IPS-18c (cell line): ENCODE results near the gene NBPF4.
"Not testable (repeated sequence)": the region's sequence is repeated elsewhere in the genome, so short reads cannot be mapped to it uniquely, and the experiment has no call there.

ENCODE experiments used
- H3K4me3 ChIP-seq: 2 replicates; pipeline ENCODE4 v1.7.0; 2013; ENCODE audit warnings: low read depth, mild to moderate bottlenecking, low read length, moderate library complexity; ENCODE audit not compliant: insufficient read depth
- H3K9me3 ChIP-seq: one replicate; pipeline ENCODE4 v1.6.1; 2013; ENCODE audit warnings: mild to moderate bottlenecking, low read length, moderate library complexity; ENCODE audit not compliant: control insufficient read depth, insufficient read depth

Gene NBPF4

GRCh38 chr1:108243976-108244375 lies at the start of gene NBPF4:
NBPF4 (minus strand) TSS chr1:108244076; CDS start chr1:108243761, 315 bp downstream.
- not testable (repeated sequence) for H3K9me3 ChIP-seq, H3K4me3 ChIP-seq

GRCh38 chr1:108282528-108283257 lies 38.8 kb upstream of the NBPF4 start:
- H3K9me3 ChIP-seq, H3K4me3 ChIP-seq: not testable (repeated sequence)

GRCh38 chr1:108272485-108273327 lies 28.8 kb upstream of the NBPF4 start:
- H3K9me3 ChIP-seq, H3K4me3 ChIP-seq: not testable (repeated sequence)

GRCh38 chr1:108267097-108267496 lies 23.2 kb upstream of the NBPF4 start:
- not testable (repeated sequence) for H3K4me3 ChIP-seq, H3K9me3 ChIP-seq

- not testable (repeated sequence) for H3K4me3 ChIP-seq, H3K9me3 ChIP-seq
These were observed 18.1 kb upstream of the NBPF4 start for GRCh38 chr1:108261967-108262366.

- not testable (repeated sequence) for H3K4me3 ChIP-seq, H3K9me3 ChIP-seq
These were observed 17.6 kb upstream of the NBPF4 start for GRCh38 chr1:108261519-108261918.

- H3K4me3 ChIP-seq, H3K9me3 ChIP-seq: not testable (repeated sequence)
These were observed 16.8 kb upstream of the NBPF4 start for GRCh38 chr1:108260578-108261259.

GRCh38 chr1:108255426-108255825 lies 11.6 kb upstream of the NBPF4 start:
- H3K4me3 ChIP-seq, H3K9me3 ChIP-seq: not testable (repeated sequence)

GRCh38 chr1:108239426-108239825 lies 4.5 kb downstream of the NBPF4 start:
- H3K4me3 ChIP-seq = not testable (repeated sequence)

GRCh38 chr1:108235308-108235707 lies 8.6 kb downstream of the NBPF4 start:
- H3K4me3 ChIP-seq, H3K9me3 ChIP-seq: not testable (repeated sequence)

More at GRCh38 chr1:108239426-108239825, 4.5 kb downstream of the NBPF4 start:
- not testable (repeated sequence) for H3K9me3 ChIP-seq

GRCh38 chr1:108232183-108232582 lies 11.7 kb downstream of the NBPF4 start:
- not testable (repeated sequence) for H3K9me3 ChIP-seq, H3K4me3 ChIP-seq

- not testable (repeated sequence) for H3K9me3 ChIP-seq, H3K4me3 ChIP-seq
These were observed 13.9 kb downstream of the NBPF4 start for GRCh38 chr1:108229976-108230375.

GRCh38 chr1:108227772-108228171 lies 16.1 kb downstream of the NBPF4 start:
- not testable (repeated sequence) for H3K9me3 ChIP-seq, H3K4me3 ChIP-seq

GRCh38 chr1:108226855-108227254 lies 17.0 kb downstream of the NBPF4 start:
- not testable (repeated sequence) for H3K4me3 ChIP-seq, H3K9me3 ChIP-seq

- H3K4me3 ChIP-seq, H3K9me3 ChIP-seq: not testable (repeated sequence)
These were observed 20.6 kb downstream of the NBPF4 start for GRCh38 chr1:108223226-108223625.

- H3K9me3 ChIP-seq = not testable (repeated sequence)
These were observed 26.2 kb downstream of the NBPF4 start for GRCh38 chr1:108217515-108218174.

GRCh38 chr1:108217007-108217406 lies 26.9 kb downstream of the NBPF4 start:
- not testable (repeated sequence) for H3K4me3 ChIP-seq, H3K9me3 ChIP-seq

More at GRCh38 chr1:108217515-108218174, 26.2 kb downstream of the NBPF4 start:
- not testable (repeated sequence) for H3K4me3 ChIP-seq
